ENCODE measurements around the gene ATP1A4.

GRCh38 chr1:160158031-160158430 is 6.6 kb downstream of the ATP1A4 start:
- no peak for TF ChIP-seq CTCF (IDR thresholded peaks at IDR 0.05)
- TF ChIP-seq POLR2AphosphoS5 (IDR thresholded peaks at IDR 0.05) = no peak
- TF ChIP-seq EP300 (IDR thresholded peaks at IDR 0.05) = no peak

Measured in stomach (tissue), 4 donors.